HEK293 (cell line): ENCODE data around the gene NEURL1.
"Not testable (repeated sequence)": the region's sequence is repeated elsewhere in the genome, so short reads cannot be mapped to it uniquely, and the experiment has no call there.

Experiments
- CTCF ChIA-PET: fragments of 350-600 bp; formaldehyde crosslinking; extraction: SDS; loops from one replicate; lab custom pipeline; 2021; ENCODE audit warnings: antibody characterized with exemption; lab: Yijun Ruan, JAX
- POLR2A ChIA-PET: fragments of 300-600 bp; formaldehyde crosslinking; extraction: SDS; loops from one replicate; lab custom pipeline; 2020; ENCODE audit warnings: antibody characterized with exemption, inconsistent platforms; lab: Yijun Ruan, JAX
- H3K27ac ChIP-seq: fragments of 200-500 bp; sonication (Bioruptor generic); 2 replicates; pipeline ENCODE4 v1.5.1; 2014; ENCODE audit warnings: low read depth, low read length, control low read depth, inconsistent platforms; ENCODE audit errors: extremely low read depth
- H3K36me3 ChIP-seq, 2 experiments: fragments of 200-500 bp in 1 of 2; sonication (Bioruptor generic) in 1 of 2; 1 replicate in 1 of 2; 2 replicates in 1 of 2; pipeline ENCODE4 v1.5.1; 2014 to 2017; ENCODE audit warnings: inconsistent platforms in 2 of 2, low read length in 2 of 2; ENCODE audit not compliant: control insufficient read depth in 2 of 2, insufficient read depth in 1 of 2
- H3K4me1 ChIP-seq: fragments of 200-500 bp; sonication (Bioruptor generic); 2 replicates; pipeline ENCODE4 v1.5.1; 2014; ENCODE audit warnings: mild to moderate bottlenecking, low read length, inconsistent platforms; ENCODE audit not compliant: control insufficient read depth, insufficient read depth
- H3K4me3 ChIP-seq: 2 replicates; pipeline ENCODE4 v1.5.1; 2011; ENCODE audit warnings: low read depth, mild to moderate bottlenecking, control low read depth, low read length, moderate library complexity
- H3K9me3 ChIP-seq: fragments of 200-500 bp; sonication (Bioruptor generic); 2 replicates; pipeline ENCODE4 v1.5.1; 2014; ENCODE audit warnings: low read depth, low read length, inconsistent platforms; ENCODE audit not compliant: control insufficient read depth, insufficient read depth
- BCL11B ChIP-seq: fragments of 450-650 bp; formaldehyde crosslinking; IDR thresholded peaks from 2 replicates; pipeline ENCODE4 v1.5.1; 2016; ENCODE audit warnings: low read depth, missing biosample characterization, missing genetic modification characterization
- GLIS1 ChIP-seq: fragments of 450-650 bp; formaldehyde crosslinking; IDR thresholded peaks from 2 replicates; pipeline ENCODE4 v1.5.1; 2016; ENCODE audit warnings: missing biosample characterization, missing genetic modification characterization
- SCRT1 ChIP-seq: fragments of 450-650 bp; formaldehyde crosslinking; IDR thresholded peaks from 2 replicates; pipeline ENCODE4 v1.5.1; 2016; ENCODE audit warnings: missing biosample characterization, missing genetic modification characterization, borderline replicate concordance
- TRIM28 ChIP-seq: IDR thresholded peaks from 2 replicates; pipeline ENCODE4 v1.6.1; 2011; ENCODE audit warnings: low read length, control low read depth, borderline replicate concordance
- ZBTB21 ChIP-seq: fragments of 450-650 bp; formaldehyde crosslinking; IDR thresholded peaks from 2 replicates; pipeline ENCODE4 v1.5.1; 2017; ENCODE audit warnings: missing biosample characterization, missing genetic modification characterization
- ZEB2 ChIP-seq: fragments of 450-650 bp; formaldehyde crosslinking; IDR thresholded peaks from 2 replicates; pipeline ENCODE4 v1.5.1; 2016; ENCODE audit warnings: missing biosample characterization, missing genetic modification characterization
- ZNF133 ChIP-seq: fragments of 450-650 bp; formaldehyde crosslinking; IDR thresholded peaks from 2 replicates; pipeline ENCODE4 v1.5.1; 2016; ENCODE audit warnings: missing biosample characterization, missing genetic modification characterization
- ZNF157 ChIP-seq: fragments of 450-650 bp; formaldehyde crosslinking; IDR thresholded peaks from 2 replicates; pipeline ENCODE4 v1.5.1; 2016; ENCODE audit warnings: missing biosample characterization, missing genetic modification characterization
- ZNF169 ChIP-seq: fragments of 450-650 bp; formaldehyde crosslinking; IDR thresholded peaks from 2 replicates; pipeline ENCODE4 v1.5.1; 2016; ENCODE audit warnings: missing biosample characterization, missing genetic modification characterization
- ZNF350 ChIP-seq: fragments of 450-650 bp; formaldehyde crosslinking; IDR thresholded peaks from 2 replicates; pipeline ENCODE4 v1.5.0; 2017; ENCODE audit warnings: missing biosample characterization, mild to moderate bottlenecking, missing genetic modification characterization
- ZNF473 ChIP-seq: fragments of 450-650 bp; formaldehyde crosslinking; IDR thresholded peaks from 2 replicates; pipeline ENCODE4 v1.5.1; 2017; ENCODE audit warnings: missing biosample characterization, missing genetic modification characterization
- ZNF701 ChIP-seq: fragments of 450-650 bp; formaldehyde crosslinking; IDR thresholded peaks from 2 replicates; pipeline ENCODE4 v1.5.1; 2016; ENCODE audit warnings: missing biosample characterization, missing genetic modification characterization
- ZNF792 ChIP-seq: fragments of 450-650 bp; formaldehyde crosslinking; IDR thresholded peaks from 2 replicates; pipeline ENCODE4 v1.5.1; 2016; ENCODE audit warnings: missing biosample characterization, missing genetic modification characterization
- TF ChIP-seq, protein P1 (sequence below): fragments of 450-650 bp; formaldehyde crosslinking; IDR thresholded peaks from 2 replicates; pipeline ENCODE4 v1.5.1; 2016; ENCODE audit warnings: missing biosample characterization, missing genetic modification characterization
- TF ChIP-seq, protein P2 (sequence below): fragments of 450-650 bp; formaldehyde crosslinking; IDR thresholded peaks from 2 replicates; pipeline ENCODE4 v1.5.1; 2016; ENCODE audit warnings: missing biosample characterization, missing genetic modification characterization
- TF ChIP-seq, protein P3 (sequence below): fragments of 450-650 bp; formaldehyde crosslinking; IDR thresholded peaks from 2 replicates; pipeline ENCODE4 v1.5.1; 2016; ENCODE audit warnings: missing biosample characterization, missing genetic modification characterization
- TF ChIP-seq, protein P4 (sequence below): fragments of 450-650 bp; IDR thresholded peaks from 2 replicates; pipeline ENCODE4 v1.5.1; 2018; ENCODE audit warnings: missing biosample characterization, mild to moderate bottlenecking, missing genetic modification characterization

NEURL1 gene

DNA sequence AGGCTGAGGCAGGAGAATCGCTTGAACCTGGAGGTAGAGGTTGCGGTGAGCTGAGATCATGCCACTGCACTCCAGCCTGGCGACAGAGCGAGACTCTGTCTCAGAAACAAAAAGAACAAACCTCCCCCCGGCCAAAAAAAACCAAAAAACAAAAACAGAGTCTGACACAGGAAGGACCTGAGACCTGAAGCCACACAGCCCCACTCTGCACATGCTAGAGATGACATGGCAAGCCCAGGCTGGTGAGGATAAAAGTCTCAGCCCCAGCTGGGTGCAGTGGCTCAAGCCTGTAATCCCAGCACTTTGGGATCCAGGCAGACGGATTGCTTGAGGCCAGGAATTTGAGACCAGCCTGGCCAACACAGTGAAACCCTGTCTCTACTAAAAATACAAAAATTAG is 139.4 kb downstream of the NEURL1 start:
- H3K4me3 ChIP-seq, POLR2A ChIA-PET, H3K9me3 ChIP-seq, H3K4me1 ChIP-seq, H3K27ac ChIP-seq: not testable (repeated sequence)
- CTCF ChIA-PET = interaction anchor here (1.5 kb wide), 1 partner anchor 53 kb away, joined by 4 read pairs; no protein-coding TSS in a partner anchor
- peaks cover 0 to 77% of the 10 kb centered on the region in 2 experiments; a peak in 1 of 3 replicates for H3K36me3 ChIP-seq

DNA sequence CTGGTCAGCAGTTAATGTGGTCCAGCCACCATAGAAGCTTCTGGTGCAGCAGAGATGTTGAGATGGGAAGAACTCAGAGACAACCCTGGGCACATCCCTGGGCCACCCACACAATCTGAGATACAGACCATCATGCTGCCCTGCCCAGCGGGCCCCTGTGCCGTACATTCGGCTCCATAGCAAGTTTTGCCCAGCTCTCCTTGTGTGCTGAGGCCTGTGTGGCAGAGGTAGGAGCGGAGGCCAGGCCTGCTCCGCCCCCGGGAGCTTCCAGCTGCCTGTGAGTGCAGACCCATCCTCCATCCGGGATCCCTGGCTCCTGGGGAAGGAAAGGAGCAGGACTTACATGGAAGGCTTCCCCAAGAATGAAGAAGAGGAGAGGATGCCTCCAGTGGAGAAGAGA is 140.3 kb downstream of the NEURL1 start:
- TF ChIP-seq, protein P1, sequence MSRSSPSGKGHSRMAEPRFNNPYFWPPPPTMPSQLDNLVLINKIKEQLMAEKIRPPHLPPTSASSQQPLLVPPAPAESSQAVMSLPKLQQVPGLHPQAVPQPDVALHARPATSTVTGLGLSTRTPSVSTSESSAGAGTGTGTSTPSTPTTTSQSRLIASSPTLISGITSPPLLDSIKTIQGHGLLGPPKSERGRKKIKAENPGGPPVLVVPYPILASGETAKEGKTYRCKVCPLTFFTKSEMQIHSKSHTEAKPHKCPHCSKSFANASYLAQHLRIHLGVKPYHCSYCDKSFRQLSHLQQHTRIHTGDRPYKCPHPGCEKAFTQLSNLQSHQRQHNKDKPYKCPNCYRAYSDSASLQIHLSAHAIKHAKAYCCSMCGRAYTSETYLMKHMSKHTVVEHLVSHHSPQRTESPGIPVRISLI (tag by site-specific recombination) = no peak
- TF ChIP-seq ZNF701 (no peak), ZNF169 (tag by site-specific recombination) (no peak), ZNF473 (tag by site-specific recombination) (no peak), TRIM28 (no peak), ZNF157 (tag by site-specific recombination) (no peak), BCL11B (tag by site-specific recombination) (no peak), SCRT1 (tag by site-specific recombination) (no peak), GLIS1 (tag by site-specific recombination) (no peak), ZNF792 (tag by site-specific recombination) (no peak), ZEB2 (tag by site-specific recombination) (no peak), ZNF133 (tag by site-specific recombination) (no peak), ZBTB21 (tag by site-specific recombination) (no peak), ZNF350 (tag by site-specific recombination) (no peak)
- TF ChIP-seq, protein P2, sequence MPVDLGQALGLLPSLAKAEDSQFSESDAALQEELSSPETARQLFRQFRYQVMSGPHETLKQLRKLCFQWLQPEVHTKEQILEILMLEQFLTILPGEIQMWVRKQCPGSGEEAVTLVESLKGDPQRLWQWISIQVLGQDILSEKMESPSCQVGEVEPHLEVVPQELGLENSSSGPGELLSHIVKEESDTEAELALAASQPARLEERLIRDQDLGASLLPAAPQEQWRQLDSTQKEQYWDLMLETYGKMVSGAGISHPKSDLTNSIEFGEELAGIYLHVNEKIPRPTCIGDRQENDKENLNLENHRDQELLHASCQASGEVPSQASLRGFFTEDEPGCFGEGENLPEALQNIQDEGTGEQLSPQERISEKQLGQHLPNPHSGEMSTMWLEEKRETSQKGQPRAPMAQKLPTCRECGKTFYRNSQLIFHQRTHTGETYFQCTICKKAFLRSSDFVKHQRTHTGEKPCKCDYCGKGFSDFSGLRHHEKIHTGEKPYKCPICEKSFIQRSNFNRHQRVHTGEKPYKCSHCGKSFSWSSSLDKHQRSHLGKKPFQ (tag by site-specific recombination) = no peak
- TF ChIP-seq, protein P3, sequence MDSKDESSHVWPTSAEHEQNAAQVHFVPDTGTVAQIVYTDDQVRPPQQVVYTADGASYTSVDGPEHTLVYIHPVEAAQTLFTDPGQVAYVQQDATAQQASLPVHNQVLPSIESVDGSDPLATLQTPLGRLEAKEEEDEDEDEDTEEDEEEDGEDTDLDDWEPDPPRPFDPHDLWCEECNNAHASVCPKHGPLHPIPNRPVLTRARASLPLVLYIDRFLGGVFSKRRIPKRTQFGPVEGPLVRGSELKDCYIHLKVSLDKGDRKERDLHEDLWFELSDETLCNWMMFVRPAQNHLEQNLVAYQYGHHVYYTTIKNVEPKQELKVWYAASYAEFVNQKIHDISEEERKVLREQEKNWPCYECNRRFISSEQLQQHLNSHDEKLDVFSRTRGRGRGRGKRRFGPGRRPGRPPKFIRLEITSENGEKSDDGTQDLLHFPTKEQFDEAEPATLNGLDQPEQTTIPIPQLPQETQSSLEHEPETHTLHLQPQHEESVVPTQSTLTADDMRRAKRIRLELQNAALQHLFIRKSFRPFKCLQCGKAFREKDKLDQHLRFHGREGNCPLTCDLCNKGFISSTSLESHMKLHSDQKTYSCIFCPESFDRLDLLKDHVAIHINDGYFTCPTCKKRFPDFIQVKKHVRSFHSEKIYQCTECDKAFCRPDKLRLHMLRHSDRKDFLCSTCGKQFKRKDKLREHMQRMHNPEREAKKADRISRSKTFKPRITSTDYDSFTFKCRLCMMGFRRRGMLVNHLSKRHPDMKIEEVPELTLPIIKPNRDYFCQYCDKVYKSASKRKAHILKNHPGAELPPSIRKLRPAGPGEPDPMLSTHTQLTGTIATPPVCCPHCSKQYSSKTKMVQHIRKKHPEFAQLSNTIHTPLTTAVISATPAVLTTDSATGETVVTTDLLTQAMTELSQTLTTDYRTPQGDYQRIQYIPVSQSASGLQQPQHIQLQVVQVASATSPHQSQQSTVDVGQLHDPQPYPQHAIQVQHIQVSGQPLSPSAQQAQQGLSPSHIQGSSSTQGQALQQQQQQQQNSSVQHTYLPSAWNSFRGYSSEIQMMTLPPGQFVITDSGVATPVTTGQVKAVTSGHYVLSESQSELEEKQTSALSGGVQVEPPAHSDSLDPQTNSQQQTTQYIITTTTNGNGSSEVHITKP (tag by site-specific recombination) = no peak
- TF ChIP-seq, protein P4, sequence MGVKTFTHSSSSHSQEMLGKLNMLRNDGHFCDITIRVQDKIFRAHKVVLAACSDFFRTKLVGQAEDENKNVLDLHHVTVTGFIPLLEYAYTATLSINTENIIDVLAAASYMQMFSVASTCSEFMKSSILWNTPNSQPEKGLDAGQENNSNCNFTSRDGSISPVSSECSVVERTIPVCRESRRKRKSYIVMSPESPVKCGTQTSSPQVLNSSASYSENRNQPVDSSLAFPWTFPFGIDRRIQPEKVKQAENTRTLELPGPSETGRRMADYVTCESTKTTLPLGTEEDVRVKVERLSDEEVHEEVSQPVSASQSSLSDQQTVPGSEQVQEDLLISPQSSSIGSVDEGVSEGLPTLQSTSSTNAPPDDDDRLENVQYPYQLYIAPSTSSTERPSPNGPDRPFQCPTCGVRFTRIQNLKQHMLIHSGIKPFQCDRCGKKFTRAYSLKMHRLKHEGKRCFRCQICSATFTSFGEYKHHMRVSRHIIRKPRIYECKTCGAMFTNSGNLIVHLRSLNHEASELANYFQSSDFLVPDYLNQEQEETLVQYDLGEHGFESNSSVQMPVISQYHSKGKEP (tag by site-specific recombination) = no peak
- TF ChIP-seq, all 188 proteins: peak for 0
- ChIA-PET CTCF (interaction anchor here (0.6 to 1.5 kb wide), 3 partner anchors 22 to 52 kb away, joined by 3 to 4 read pairs (median 4); no protein-coding TSS in a partner anchor), POLR2A (interaction anchor here (0.6 kb wide), 1 partner anchor 41 kb away, joined by 3 read pairs; no protein-coding TSS in a partner anchor)
- H3K27ac ChIP-seq = no peak overlapping the region
- H3K4me1 ChIP-seq = no peaks in the 10 kb centered on the region
- no peaks in the 10 kb centered on the region for H3K9me3 ChIP-seq
- H3K36me3 ChIP-seq = peaks cover 0 to 77% of the 10 kb centered on the region in 2 experiments; a peak in 1 of 3 replicates
- no peak overlapping the region for H3K4me3 ChIP-seq
